PC-3 (cell line): Measurements from ENCODE around the gene MRI1.

Experiments used
- CTCF ChIP-seq: fragments of 300-600 bp; sonication (generic); conservative IDR thresholded peaks from 2 replicates; pipeline ENCODE4 v1.5.1; 2017; ENCODE audit warnings: antibody characterized with exemption, low read depth, mild to moderate bottlenecking, low read length
- EZH2 ChIP-seq: fragments of 300-600 bp; sonication (generic); IDR thresholded peaks from one replicate; pipeline ENCODE4 v1.6.1; 2017; ENCODE audit warnings: antibody characterized with exemption, mild to moderate bottlenecking, low read length; ENCODE audit not compliant: unreplicated experiment
- EZH2phosphoT487 ChIP-seq: fragments of 300-600 bp; sonication (generic); IDR thresholded peaks from 2 replicates; pipeline ENCODE4 v1.6.1; 2018; ENCODE audit warnings: mild to moderate bottlenecking, antibody characterized with exemption, low read length, borderline replicate concordance

DNA sequence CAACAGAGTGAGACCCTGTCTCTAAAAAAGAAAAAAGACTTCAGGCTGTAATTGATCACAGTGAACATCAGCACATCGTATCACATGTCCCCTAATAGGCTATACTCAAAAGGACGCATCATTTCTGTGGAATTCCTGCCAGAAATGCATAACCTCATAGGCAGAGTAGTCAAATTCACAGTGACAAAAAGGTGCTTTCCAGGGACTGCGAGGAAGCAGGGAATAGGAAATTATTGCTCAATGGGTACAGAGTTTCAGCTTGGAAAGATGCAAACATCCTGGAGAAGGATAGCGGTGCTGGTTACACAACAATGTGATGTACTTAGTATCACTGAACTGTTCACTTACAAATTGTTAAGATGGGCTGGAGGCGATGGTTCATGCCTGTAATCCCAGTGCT, 41.1 kb upstream of the MRI1 start:
- TF ChIP-seq CTCF, result no peak
- no peak for TF ChIP-seq EZH2phosphoT487
- no peak for TF ChIP-seq EZH2
